Neural cell (in vitro differentiated cells): Measurements from ENCODE around the gene ITGA11. TPM values are rescaled to one million over a fixed set of nuclear protein-coding genes. Genes with fewer than 3 reads are reported as not detected.

Experiments used
- H2AFZ ChIP-seq: fragments of 200-600, 300-800 bp; sonication (generic), shearing (Covaris generic); 2 replicates; pipeline ENCODE4 v1.6.0; 2014; ENCODE audit warnings: low read depth, mild to moderate bottlenecking, antibody characterized with exemption, low read length, moderate library complexity
- H3F3A ChIP-seq: fragments of 200-600 bp; shearing (Covaris generic); 2 replicates; pipeline ENCODE4 v1.6.1; 2016; ENCODE audit warnings: mild to moderate bottlenecking, moderate library complexity, mixed read lengths, antibody characterized with exemption, low read length; ENCODE audit not compliant: insufficient read depth, poor library complexity, severe bottlenecking
- H3K27ac ChIP-seq: fragments of 200-600, 300-800 bp; sonication (generic), shearing (Covaris generic); 2 replicates; pipeline ENCODE4 v1.5.1; 2014; ENCODE audit warnings: mild to moderate bottlenecking, low read length, moderate library complexity
- H3K27me3 ChIP-seq: fragments of 300-800, 200-600 bp; sonication (generic), shearing (Covaris generic); 2 replicates; pipeline ENCODE4 v1.6.0; 2014; ENCODE audit warnings: mild to moderate bottlenecking, low read depth, low read length, moderate library complexity; ENCODE audit not compliant: insufficient read depth
- H3K36me3 ChIP-seq: fragments of 300-800, 200-600 bp; sonication (generic), shearing (Covaris generic); 2 replicates; pipeline ENCODE4 v1.5.1; 2014; ENCODE audit warnings: mild to moderate bottlenecking, antibody characterized with exemption, low read length, moderate library complexity; ENCODE audit not compliant: insufficient read depth
- H3K4me2 ChIP-seq: fragments of 300-800, 200-600 bp; sonication (generic), shearing (Covaris generic); 2 replicates; pipeline ENCODE4 v1.6.0; 2014; ENCODE audit warnings: mild to moderate bottlenecking, low read length
- H3K4me3 ChIP-seq: fragments of 300-800, 200-600 bp; sonication (generic), shearing (Covaris generic); 2 replicates; pipeline ENCODE4 v1.5.1; 2014; ENCODE audit warnings: mild to moderate bottlenecking, low read length, moderate library complexity
- H3K79me2 ChIP-seq: fragments of 200-600 bp; shearing (Covaris generic); replicated peaks from 2 replicates; pipeline ENCODE4 v1.6.0; 2014; ENCODE audit warnings: mild to moderate bottlenecking, low read length, moderate library complexity; ENCODE audit not compliant: insufficient read depth
- H3K9ac ChIP-seq: fragments of 300-800, 200-600 bp; sonication (generic), shearing (Covaris generic); 2 replicates; pipeline ENCODE4 v1.6.1; 2016; ENCODE audit warnings: mild to moderate bottlenecking, low read length, mixed read lengths
- H3K9me2 ChIP-seq: fragments of 200-600 bp; shearing (Covaris generic); 2 replicates; pipeline ENCODE4 v1.6.1; 2016; ENCODE audit warnings: mild to moderate bottlenecking, low read length, mixed read lengths; ENCODE audit not compliant: insufficient read depth
- H3K9me3 ChIP-seq: fragments of 200-600, 300-800 bp; sonication (generic), shearing (Covaris generic); 2 replicates; pipeline ENCODE4 v1.6.1; 2016; ENCODE audit warnings: mild to moderate bottlenecking, mixed run types, low read length, moderate library complexity, mixed read lengths
- H4K20me1 ChIP-seq: fragments of 200-600 bp; shearing (Covaris generic); 2 replicates; pipeline ENCODE4 v1.6.1; 2016; ENCODE audit warnings: mild to moderate bottlenecking, mixed run types; ENCODE audit not compliant: insufficient read depth
- EP300 ChIP-seq: fragments of 450-650 bp; conservative IDR thresholded peaks from 2 replicates; pipeline ENCODE4 v1.6.1; 2014; ENCODE audit warnings: antibody characterized with exemption, mild to moderate bottlenecking, moderate library complexity; ENCODE audit not compliant: poor library complexity, severe bottlenecking
- EZH2 ChIP-seq: fragments of 200-600, 300-800 bp; shearing (Covaris generic), sonication (generic); IDR thresholded peaks from 2 replicates; pipeline ENCODE4 v1.6.1; 2014; ENCODE audit warnings: antibody characterized with exemption, low read length, borderline replicate concordance, mild to moderate bottlenecking; ENCODE audit not compliant: insufficient read depth, poor library complexity, severe bottlenecking
- MXI1 ChIP-seq: fragments of 450-650 bp; conservative IDR thresholded peaks from 2 replicates; pipeline ENCODE4 v1.6.1; 2014; ENCODE audit warnings: antibody characterized with exemption, mild to moderate bottlenecking; ENCODE audit not compliant: poor library complexity, severe bottlenecking
- POLR2AphosphoS5 ChIP-seq: IDR thresholded peaks from 2 replicates; pipeline ENCODE4 v1.6.1; 2012
- RAD21 ChIP-seq: fragments of 450-650 bp; conservative IDR thresholded peaks from 2 replicates; pipeline ENCODE4 v1.6.1; 2014; ENCODE audit warnings: antibody characterized with exemption, mild to moderate bottlenecking, moderate library complexity
- SMC3 ChIP-seq: fragments of 450-650 bp; conservative IDR thresholded peaks from 2 replicates; pipeline ENCODE4 v1.6.1; 2014; ENCODE audit warnings: antibody characterized with exemption, mild to moderate bottlenecking, moderate library complexity; ENCODE audit not compliant: poor library complexity
- TAF1 ChIP-seq: IDR thresholded peaks from 2 replicates; pipeline ENCODE4 v1.6.1; 2012; ENCODE audit warnings: low read depth
- polyA plus RNA-seq: library from polyadenylated mRNA; depleted of rRNA; stranded (reverse); fragments of >200 nt; gene quantifications from 2 replicates; pipeline ENCODE4 v1.2.3, GENCODE V29; 2014
- TF ChIP-seq, protein P1 (sequence below): fragments of 450-650 bp; IDR thresholded peaks from 2 replicates; pipeline ENCODE4 v1.5.1; 2014; ENCODE audit warnings: antibody characterized with exemption, mild to moderate bottlenecking, moderate library complexity; ENCODE audit not compliant: poor library complexity, severe bottlenecking
- TF ChIP-seq, protein P2 (sequence below): IDR thresholded peaks from 2 replicates; pipeline ENCODE4 v1.6.1; 2012; ENCODE audit warnings: borderline replicate concordance

The ITGA11 gene
- polyA plus RNA-seq, 1 donor from 2014 or later = not detected

DNA sequence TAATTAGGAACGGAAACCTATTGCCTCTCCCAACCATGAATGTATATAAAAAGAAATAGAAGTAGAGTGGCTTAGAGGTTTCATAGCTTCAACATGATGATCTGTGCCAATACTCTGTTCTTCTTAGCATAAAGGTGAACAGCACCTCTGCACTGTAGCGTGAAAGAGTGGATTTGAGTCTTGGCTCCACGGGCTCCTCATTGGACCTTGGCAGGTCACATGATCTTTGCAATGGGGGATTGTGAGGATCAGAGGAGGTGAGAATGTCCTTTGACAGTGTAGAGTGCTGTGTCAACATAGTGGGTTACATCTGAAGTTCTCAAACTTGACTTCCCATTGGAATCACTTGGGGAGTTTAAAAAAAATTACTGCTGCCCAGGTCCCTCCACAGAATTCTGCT lies 103.0 kb downstream of the ITGA11 start:
- Histone ChIP-seq H3K9ac (no peak overlapping the region), H3K27ac (no peak overlapping the region), H3K4me3 (no peak overlapping the region), H3F3A (no peaks in the 10 kb centered on the region), H4K20me1 (no peaks in the 10 kb centered on the region), H3K9me3 (no peaks in the 10 kb centered on the region), H3K36me3 (no peaks in the 10 kb centered on the region), H3K4me2 (no peak overlapping the region), H3K9me2 (no peaks in the 10 kb centered on the region), H2AFZ (no peak overlapping the region), H3K79me2 (no peaks in the 10 kb centered on the region), H3K27me3 (no peaks in the 10 kb centered on the region)
- TF ChIP-seq, protein P1, sequence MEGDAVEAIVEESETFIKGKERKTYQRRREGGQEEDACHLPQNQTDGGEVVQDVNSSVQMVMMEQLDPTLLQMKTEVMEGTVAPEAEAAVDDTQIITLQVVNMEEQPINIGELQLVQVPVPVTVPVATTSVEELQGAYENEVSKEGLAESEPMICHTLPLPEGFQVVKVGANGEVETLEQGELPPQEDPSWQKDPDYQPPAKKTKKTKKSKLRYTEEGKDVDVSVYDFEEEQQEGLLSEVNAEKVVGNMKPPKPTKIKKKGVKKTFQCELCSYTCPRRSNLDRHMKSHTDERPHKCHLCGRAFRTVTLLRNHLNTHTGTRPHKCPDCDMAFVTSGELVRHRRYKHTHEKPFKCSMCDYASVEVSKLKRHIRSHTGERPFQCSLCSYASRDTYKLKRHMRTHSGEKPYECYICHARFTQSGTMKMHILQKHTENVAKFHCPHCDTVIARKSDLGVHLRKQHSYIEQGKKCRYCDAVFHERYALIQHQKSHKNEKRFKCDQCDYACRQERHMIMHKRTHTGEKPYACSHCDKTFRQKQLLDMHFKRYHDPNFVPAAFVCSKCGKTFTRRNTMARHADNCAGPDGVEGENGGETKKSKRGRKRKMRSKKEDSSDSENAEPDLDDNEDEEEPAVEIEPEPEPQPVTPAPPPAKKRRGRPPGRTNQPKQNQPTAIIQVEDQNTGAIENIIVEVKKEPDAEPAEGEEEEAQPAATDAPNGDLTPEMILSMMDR = no peak
- TF ChIP-seq TAF1 (no peak), EP300 (no peak), POLR2AphosphoS5 (no peak), MXI1 (no peak), EZH2 (no peak), RAD21 (no peak), SMC3 (no peak)
- TF ChIP-seq, protein P2, sequence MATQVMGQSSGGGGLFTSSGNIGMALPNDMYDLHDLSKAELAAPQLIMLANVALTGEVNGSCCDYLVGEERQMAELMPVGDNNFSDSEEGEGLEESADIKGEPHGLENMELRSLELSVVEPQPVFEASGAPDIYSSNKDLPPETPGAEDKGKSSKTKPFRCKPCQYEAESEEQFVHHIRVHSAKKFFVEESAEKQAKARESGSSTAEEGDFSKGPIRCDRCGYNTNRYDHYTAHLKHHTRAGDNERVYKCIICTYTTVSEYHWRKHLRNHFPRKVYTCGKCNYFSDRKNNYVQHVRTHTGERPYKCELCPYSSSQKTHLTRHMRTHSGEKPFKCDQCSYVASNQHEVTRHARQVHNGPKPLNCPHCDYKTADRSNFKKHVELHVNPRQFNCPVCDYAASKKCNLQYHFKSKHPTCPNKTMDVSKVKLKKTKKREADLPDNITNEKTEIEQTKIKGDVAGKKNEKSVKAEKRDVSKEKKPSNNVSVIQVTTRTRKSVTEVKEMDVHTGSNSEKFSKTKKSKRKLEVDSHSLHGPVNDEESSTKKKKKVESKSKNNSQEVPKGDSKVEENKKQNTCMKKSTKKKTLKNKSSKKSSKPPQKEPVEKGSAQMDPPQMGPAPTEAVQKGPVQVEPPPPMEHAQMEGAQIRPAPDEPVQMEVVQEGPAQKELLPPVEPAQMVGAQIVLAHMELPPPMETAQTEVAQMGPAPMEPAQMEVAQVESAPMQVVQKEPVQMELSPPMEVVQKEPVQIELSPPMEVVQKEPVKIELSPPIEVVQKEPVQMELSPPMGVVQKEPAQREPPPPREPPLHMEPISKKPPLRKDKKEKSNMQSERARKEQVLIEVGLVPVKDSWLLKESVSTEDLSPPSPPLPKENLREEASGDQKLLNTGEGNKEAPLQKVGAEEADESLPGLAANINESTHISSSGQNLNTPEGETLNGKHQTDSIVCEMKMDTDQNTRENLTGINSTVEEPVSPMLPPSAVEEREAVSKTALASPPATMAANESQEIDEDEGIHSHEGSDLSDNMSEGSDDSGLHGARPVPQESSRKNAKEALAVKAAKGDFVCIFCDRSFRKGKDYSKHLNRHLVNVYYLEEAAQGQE = no peak

DNA sequence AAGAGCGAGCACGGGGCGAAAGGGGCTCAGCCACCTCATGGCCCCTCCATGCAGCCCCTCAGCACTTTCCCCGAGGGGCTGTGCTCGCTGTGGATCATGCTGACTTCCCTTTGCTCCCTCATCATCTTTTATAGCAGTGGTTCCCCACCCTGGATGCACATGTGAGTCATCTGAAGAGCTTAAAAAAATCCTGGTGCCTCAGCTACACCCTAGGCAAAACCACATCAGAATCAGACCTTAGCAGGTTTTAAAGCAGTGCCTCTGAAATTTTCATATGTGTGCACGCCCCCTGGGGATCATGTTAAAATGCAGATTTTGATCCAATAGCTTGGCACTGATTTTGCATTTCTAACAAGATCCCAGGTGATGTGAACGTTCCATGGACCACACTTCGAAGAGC lies 103.5 kb downstream of the ITGA11 start:
- TF ChIP-seq TAF1 = no peak
- no peak for TF ChIP-seq EZH2
- no peak for TF ChIP-seq POLR2AphosphoS5
- TF ChIP-seq RAD21 = no peak
- TF ChIP-seq, protein P2 = no peak
- no peak for TF ChIP-seq EP300
- no peak for TF ChIP-seq MXI1
- H4K20me1 ChIP-seq = no peaks in the 10 kb centered on the region
- no peak overlapping the region for H2AFZ ChIP-seq
- H3K9me2 ChIP-seq = no peaks in the 10 kb centered on the region
- H3K27me3 ChIP-seq = no peaks in the 10 kb centered on the region
- no peaks in the 10 kb centered on the region for H3F3A ChIP-seq
- no peak overlapping the region for H3K4me3 ChIP-seq
- H3K9ac ChIP-seq = no peak overlapping the region
- no peak overlapping the region for H3K4me2 ChIP-seq
- H3K36me3 ChIP-seq = no peaks in the 10 kb centered on the region
- no peaks in the 10 kb centered on the region for H3K79me2 ChIP-seq
- H3K9me3 ChIP-seq = no peaks in the 10 kb centered on the region
- H3K27ac ChIP-seq = no peak overlapping the region
